GM13977 (cell line): Measurements from ENCODE around the gene UPB1.

Source experiments
- DNase-seq: peaks from one replicate; pipeline ENCODE4 v3.0.0; 2012; ENCODE audit warnings: low spot score
- in situ Hi-C: fragments of 300-500 bp; cut with MboI; formaldehyde crosslinking; loops from one replicate; pipeline ENCODE4 v1.12.0; 2022; ENCODE audit warnings: low sequenced_read_pairs, low pct_unique_long_range_greater_than_20kb, mixed read lengths, inconsistent platforms; ENCODE audit not compliant: unreplicated experiment
- TF ChIP-seq, protein P1 (sequence below): IDR thresholded peaks from 2 replicates; pipeline ENCODE4 v1.5.1; 2012; ENCODE audit warnings: mild to moderate bottlenecking, control low read depth; ENCODE audit not compliant: insufficient read depth; ENCODE audit errors: extremely low read depth, missing control alignments

Gene UPB1

DNA sequence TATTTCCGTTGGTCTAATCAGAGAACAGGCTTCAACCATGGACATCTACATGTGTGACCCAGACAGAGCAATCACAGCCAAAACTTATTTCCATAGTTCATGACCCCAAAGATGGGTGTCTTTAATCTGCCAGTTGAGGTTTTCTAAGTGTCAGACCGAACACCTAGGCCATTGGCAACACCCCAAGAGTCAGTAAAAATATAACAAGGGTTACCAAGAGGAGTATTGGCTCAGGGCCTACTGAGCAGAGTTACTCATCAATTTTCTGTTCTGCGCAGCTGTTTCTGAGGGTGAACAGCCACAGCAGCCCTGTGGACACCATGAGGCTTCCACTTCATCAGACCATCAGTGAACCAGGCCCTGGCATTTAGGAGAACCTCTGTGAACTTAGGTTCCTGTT is 41.0 kb downstream of the UPB1 start:
- in situ Hi-C loops: no loop called here
- TF ChIP-seq, protein P1, sequence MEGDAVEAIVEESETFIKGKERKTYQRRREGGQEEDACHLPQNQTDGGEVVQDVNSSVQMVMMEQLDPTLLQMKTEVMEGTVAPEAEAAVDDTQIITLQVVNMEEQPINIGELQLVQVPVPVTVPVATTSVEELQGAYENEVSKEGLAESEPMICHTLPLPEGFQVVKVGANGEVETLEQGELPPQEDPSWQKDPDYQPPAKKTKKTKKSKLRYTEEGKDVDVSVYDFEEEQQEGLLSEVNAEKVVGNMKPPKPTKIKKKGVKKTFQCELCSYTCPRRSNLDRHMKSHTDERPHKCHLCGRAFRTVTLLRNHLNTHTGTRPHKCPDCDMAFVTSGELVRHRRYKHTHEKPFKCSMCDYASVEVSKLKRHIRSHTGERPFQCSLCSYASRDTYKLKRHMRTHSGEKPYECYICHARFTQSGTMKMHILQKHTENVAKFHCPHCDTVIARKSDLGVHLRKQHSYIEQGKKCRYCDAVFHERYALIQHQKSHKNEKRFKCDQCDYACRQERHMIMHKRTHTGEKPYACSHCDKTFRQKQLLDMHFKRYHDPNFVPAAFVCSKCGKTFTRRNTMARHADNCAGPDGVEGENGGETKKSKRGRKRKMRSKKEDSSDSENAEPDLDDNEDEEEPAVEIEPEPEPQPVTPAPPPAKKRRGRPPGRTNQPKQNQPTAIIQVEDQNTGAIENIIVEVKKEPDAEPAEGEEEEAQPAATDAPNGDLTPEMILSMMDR: no peak

DNA sequence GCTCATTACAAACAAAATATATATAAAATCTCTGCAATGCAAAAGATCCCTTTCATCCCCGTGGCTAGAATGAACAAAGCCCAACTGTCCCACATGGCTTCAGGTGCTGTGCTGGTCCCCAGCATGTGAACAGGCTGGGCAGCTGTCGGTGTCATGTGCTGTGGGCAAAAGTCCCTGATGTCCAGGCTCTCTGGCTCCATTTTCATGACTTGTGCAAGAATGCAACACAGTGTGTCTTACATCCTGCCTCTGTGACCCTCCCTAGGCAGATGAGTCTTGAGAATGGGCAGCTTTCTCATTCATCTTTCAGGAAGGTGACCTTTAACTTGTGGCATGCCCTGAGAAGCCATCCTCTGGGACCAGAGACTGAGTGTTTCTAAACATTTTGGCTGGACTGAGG is 45.3 kb downstream of the UPB1 start:
- DNase-seq: no peak
- TF ChIP-seq, protein P1: no peak
- in situ Hi-C loops: no loop called here

More for the DNA sequence above, 41.0 kb downstream of the UPB1 start:
- DNase-seq: no peak

DNA sequence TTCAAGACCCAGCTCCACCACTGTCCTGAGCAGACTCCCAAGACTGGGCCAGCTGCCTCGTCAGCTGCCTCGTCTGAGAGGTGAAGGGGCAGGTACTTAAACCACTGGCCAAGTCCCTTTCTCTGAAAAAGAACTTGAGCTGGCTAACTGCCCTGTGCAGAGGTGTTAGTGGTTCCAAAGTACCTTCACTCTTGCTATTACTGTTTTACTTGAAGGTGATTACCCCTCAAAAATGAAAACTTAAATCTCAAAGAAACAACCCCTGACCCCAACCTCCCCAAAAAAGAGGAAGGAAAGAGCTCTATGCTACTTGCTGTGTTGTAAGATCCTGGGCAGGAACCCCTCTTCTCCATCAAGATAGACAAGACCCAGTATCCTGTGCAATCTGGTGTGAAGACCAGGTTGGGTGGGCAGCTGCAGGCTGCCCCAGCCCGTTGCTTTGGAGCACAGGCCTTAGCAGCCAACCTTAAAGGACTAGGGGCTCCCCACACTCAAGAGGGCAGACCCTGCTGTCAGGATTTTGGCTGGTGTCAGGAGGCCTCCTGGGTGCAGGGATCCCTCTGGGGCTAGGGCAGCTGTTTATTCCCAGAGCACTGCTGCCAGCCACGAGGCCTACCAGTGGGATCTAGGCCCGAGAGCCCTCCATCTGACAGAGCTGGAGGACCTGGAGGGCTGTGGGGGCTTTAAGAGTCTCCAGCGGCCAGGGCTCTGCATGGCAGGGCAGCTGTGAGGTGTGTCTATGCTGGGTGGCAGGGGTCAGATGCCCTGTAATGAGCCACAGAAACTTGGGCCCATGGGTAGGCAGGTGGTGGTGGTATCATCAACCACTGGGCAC is 46.8 kb downstream of the UPB1 start:
- in situ Hi-C loops: no loop called here

DNA sequence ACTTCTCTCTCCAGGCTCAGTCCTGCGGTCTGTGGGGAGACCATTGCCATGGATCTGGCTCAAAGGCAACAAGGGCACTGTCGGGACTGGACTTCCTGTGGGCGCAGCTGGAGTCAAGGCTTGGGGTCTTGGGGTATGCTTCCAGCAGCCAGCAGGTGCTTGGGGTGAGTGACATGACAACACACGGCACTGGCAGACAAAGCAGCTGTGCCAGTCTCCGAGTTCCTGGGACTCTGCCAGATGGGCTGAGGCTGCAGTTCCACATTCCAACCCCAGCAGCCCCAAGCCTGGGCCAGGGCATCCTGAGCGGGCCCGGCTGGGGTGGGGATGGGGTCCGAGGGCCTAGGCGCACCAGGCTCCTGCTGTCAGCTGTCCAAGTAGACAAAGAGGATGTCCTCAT is 47.5 kb downstream of the UPB1 start:
- in situ Hi-C loops: no loop called here
- TF ChIP-seq, protein P1: no peak
- DNase-seq: no peak

More for the DNA sequence above, 46.8 kb downstream of the UPB1 start:
- no peak for DNase-seq
- TF ChIP-seq, protein P1: no peak

DNA sequence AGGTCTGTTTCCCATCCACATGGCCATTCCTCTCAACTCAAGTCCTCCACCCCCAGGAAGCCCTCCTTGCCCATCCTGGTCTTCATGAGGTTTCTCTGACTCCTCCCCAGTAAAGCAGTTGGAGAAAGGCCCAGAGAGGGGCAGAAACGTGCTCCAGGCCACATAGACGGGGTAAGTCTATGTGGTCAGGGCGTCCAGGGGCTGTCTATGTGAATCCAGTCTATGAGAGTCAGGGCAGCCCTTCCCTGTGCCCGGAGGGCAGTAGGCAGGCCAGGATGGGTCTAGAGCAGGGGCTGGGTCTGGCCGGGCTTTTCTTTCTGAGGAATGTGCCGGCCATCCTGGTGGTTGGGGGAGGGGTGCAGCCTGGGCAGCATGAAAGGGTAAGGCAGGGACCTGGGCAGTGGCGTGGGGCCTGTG is 48.1 kb downstream of the UPB1 start:
- DNase-seq: no peak
- TF ChIP-seq, protein P1: no peak
- in situ Hi-C loops: no loop called here

DNA sequence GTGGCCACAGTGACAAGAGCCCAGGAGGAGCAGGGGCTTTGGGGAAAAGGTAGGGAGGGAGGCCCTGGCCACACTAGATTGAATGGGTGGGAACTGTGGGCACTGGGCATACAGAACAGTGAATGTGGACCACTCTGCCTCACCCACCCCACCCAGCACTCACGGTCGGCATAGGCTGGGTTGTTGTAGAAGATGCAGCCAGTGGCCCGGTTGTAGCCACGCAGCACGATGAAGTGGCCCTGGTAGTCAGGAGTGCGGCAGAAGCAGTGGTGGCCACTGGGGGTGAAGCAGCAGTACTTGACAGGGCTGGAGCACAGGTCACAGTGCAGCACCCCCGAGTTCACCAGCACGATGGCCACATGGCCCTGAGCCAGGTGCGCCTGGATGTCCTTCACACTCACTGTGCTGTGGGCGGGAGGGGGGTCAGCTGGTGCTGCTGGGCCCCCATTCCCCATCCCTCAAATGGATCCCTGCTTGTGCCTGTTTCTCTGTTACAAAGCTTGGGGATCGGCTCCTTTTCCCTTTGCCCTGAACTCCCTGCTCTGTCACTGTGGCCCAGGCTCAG is 48.6 kb downstream of the UPB1 start:
- TF ChIP-seq, protein P1: no peak
- in situ Hi-C loops: no loop called here

More for the DNA sequence above, 48.6 kb downstream of the UPB1 start:
- DNase-seq: no peak
